Stomach (tissue), 9 donors: ENCODE measurements around the gene FGF8. TPM values are rescaled to one million over a fixed set of nuclear protein-coding genes. Genes with fewer than 3 reads are reported as not detected.

Experiments used
- DNase-seq, 2 donors: peaks; one replicate each; pipeline versions ENCODE4 v3.0.0 to v3.0.0-alpha.2; 2013 to 2019
- H3K27ac ChIP-seq, 5 donors: fragments of 200-600 bp in 4 of 5; sonication (generic) in 4 of 5; one replicate each; pipeline ENCODE4 v1.5.1; 2013 to 2019; ENCODE audit warnings: mild to moderate bottlenecking in 1 of 5, moderate library complexity in 1 of 5
- H3K27me3 ChIP-seq, 3 donors: fragments of 200-600 bp; sonication (generic); one replicate each; pipeline ENCODE4 v1.5.1; 2017 to 2019; ENCODE audit warnings: mixed run types in 1 of 3
- H3K36me3 ChIP-seq, 4 donors: fragments of 200-600 bp; sonication (generic); 1 replicate in 3 of 4; 2 replicates in 1 of 4; pipeline ENCODE4 v1.5.1; 2016 to 2019
- H3K4me1 ChIP-seq, 4 donors: fragments of 200-600 bp; sonication (generic); one replicate each; pipeline ENCODE4 v1.5.1; 2016 to 2019
- H3K4me3 ChIP-seq, 4 donors: fragments of 200-600 bp; sonication (generic) in 3 of 4; one replicate each; pipeline ENCODE4 v1.5.1; 2016 to 2019; ENCODE audit warnings: mild to moderate bottlenecking in 1 of 4
- H3K9me3 ChIP-seq, 4 donors: fragments of 200-600 bp; sonication (generic); one replicate each; pipeline ENCODE4 v1.5.1; 2016 to 2019
- EP300 ChIP-seq: sonication (generic); formaldehyde crosslinking; IDR thresholded peaks from one replicate; pipeline ENCODE4 v1.6.1; 2017; ENCODE audit warnings: antibody characterized with exemption
- POLR2A ChIP-seq, 4 donors: fragments of 450-650 bp; IDR thresholded peaks; one replicate each; pipeline ENCODE4 v1.6.1; 2016; ENCODE audit warnings: antibody characterized with exemption in 4 of 4, control low read depth in 2 of 4, mild to moderate bottlenecking in 1 of 4, moderate library complexity in 1 of 4
- POLR2AphosphoS5 ChIP-seq, 3 donors: sonication (generic); formaldehyde crosslinking; IDR thresholded peaks; one replicate each; pipeline ENCODE4 v1.6.1; 2016; ENCODE audit warnings: antibody characterized with exemption in 3 of 3
- WGBS, 5 donors: extraction: QIAGEN DNeasy Blood & Tissue Kit in 3 of 5; methylation state at CpG; one replicate each; pipeline versions ENCODE4 v1.1.5 to v1.1.7; 2013 to 2018; 5-methylcytosine and 5-hydroxymethylcytosine counted together
- intact Hi-C: fragments of 100-400 bp; cut with DNase I; formaldehyde crosslinking; loops from one replicate; pipeline ENCODE4 v1.15.1; 2023; ENCODE audit warnings: low total_unique reads
- polyA plus RNA-seq, 3 donors: library from polyadenylated mRNA; stranded (reverse); fragments of 200-250 nt; gene quantifications; one replicate each; pipeline ENCODE4 v1.2.3, GENCODE V29; 2013
- total RNA-seq, 5 donors: library from RNA; depleted of rRNA; stranded (reverse); fragments of >200 nt; gene quantifications; one replicate each; pipeline versions ENCODE4 v1.1.0 to v1.2.3, GENCODE V29; 2014 to 2016
- TF ChIP-seq, protein P1 (sequence below), 7 experiments: fragments of 450-650 bp in 4 of 7; fragments of 200-600 bp in 3 of 7; sonication (generic) in 3 of 7; IDR thresholded peaks; one replicate each; pipeline ENCODE4 v1.5.1; 2016 to 2019; ENCODE audit warnings: antibody characterized with exemption in 7 of 7, control low read depth in 2 of 7, mild to moderate bottlenecking in 1 of 7
- donor health status: healthy with polysubstance abuse.
- donor health status: Bipolar disorder and iron deficiency.
- donor health status: healthy.

Gene FGF8
- total and polyA plus RNA-seq, 8 donors = not detected

DNA sequence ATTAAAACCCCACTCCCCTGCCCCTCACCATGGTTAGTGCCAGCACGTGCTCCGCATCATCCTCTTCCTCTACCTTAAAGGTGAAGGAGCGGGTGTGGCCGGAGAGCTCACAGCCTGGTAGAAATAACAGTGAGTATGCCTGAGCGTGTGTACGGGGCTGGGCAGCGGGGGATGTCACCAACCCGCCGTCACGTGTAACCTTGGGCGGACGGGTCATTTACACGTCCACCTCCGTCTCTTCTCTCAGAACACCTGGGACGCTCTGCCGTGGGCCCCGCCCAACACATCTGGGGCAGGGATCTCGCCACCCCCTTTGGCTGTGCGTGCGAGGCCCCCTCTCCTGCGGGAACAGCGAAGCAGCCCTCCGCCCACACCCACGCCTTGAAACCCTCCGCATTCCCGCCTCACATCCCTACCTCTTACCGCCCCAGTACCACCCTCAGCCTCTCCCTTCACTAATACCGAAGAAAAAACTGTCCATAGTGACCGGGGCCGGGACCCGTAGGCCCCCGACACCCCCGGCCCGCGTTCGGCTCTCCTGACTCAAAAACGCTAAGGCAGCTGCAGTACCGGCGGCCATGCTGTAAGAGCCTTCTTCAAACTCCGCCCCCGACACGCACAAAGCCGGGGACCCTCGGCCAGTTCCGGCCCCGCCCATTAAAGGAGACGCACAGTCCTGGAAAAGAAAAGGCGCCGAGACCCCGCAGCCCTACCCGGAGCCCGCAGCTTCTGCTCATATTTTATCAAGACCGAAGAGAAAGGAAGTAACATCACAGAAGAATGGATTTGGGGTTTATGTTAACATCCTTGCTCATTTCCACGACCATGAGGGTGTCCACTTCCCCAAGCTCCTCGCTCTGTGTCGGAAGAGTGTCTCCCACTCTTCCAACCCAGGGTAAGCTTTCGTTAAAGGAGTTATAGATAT is 7.2 kb upstream of the FGF8 start, which contains the start of gene NPM3:
NPM3 (minus strand) TSS at position 636 of the 925 bp plus-strand sequence; CDS start at position 580, 56 bp downstream.
- Histone ChIP-seq H3K4me3 (peak within 1 kb of the TSS; percentile 56 to 71 (median 64)), H3K36me3 (peaks cover 25 to 41% (median 39%) of the 10 kb centered on the region in 4 donors), H3K9me3 (no peaks in the 10 kb centered on the region), H3K27ac (peak within 1 kb of the TSS; percentile 7 to 72 (median 57)), H3K27me3 (peaks cover 0 to 17% (median 16%) of the 10 kb centered on the region in 3 donors), H3K4me1 (peaks cover 40 to 71% (median 63%) of the 10 kb centered on the region in 4 donors)
- TF ChIP-seq, protein P1, sequence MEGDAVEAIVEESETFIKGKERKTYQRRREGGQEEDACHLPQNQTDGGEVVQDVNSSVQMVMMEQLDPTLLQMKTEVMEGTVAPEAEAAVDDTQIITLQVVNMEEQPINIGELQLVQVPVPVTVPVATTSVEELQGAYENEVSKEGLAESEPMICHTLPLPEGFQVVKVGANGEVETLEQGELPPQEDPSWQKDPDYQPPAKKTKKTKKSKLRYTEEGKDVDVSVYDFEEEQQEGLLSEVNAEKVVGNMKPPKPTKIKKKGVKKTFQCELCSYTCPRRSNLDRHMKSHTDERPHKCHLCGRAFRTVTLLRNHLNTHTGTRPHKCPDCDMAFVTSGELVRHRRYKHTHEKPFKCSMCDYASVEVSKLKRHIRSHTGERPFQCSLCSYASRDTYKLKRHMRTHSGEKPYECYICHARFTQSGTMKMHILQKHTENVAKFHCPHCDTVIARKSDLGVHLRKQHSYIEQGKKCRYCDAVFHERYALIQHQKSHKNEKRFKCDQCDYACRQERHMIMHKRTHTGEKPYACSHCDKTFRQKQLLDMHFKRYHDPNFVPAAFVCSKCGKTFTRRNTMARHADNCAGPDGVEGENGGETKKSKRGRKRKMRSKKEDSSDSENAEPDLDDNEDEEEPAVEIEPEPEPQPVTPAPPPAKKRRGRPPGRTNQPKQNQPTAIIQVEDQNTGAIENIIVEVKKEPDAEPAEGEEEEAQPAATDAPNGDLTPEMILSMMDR (IDR thresholded peaks at IDR 0.05) = peak in 1 of 7 experiments; percentile 18
- TF ChIP-seq EP300 (no peak), POLR2AphosphoS5 (IDR thresholded peaks at IDR 0.05) (peak in 2 of 3 donors; percentile 43 to 45), POLR2A (IDR thresholded peaks at IDR 0.05) (no peak)
- intact Hi-C loops = loop anchor here (5.0 kb wide), 1 partner anchor 181 kb away; no protein-coding TSS in a partner anchor
- peak; percentile 81 to 95 for DNase-seq
- 1% methylated on average over 51 to 57 of the region's 57 CpGs for WGBS, 5 donors

GRCh38 chr10:101781984-101782810 is 6.3 kb upstream of the FGF8 start:
- Histone ChIP-seq H3K4me1 (peaks cover 40 to 72% (median 63%) of the 10 kb centered on the region in 4 donors), H3K4me3 (peak overlapping the region; percentile 56 to 71 (median 64))

GRCh38 chr10:101781655-101781983 is 5.7 kb upstream of the FGF8 start:
- Histone ChIP-seq H3K36me3 (peaks cover 11 to 27% (median 25%) of the 10 kb centered on the region in 4 donors), H3K27ac (no peak overlapping the region), H3K9me3 (no peaks in the 10 kb centered on the region), H3K4me3 (no peak overlapping the region), H3K27me3 (peaks cover 8 to 32% (median 25%) of the 10 kb centered on the region in 3 donors), H3K4me1 (peaks cover 40 to 74% (median 63%) of the 10 kb centered on the region in 4 donors)
- WGBS, 5 donors = 84 to 93% (median 86%) methylated on average over 7 of the region's 7 CpGs
- intact Hi-C loops = loop anchor here (5.0 kb wide), 1 partner anchor 179 kb away; no protein-coding TSS in a partner anchor
- TF ChIP-seq POLR2AphosphoS5 (IDR thresholded peaks at IDR 0.05) (no peak), EP300 (no peak), POLR2A (IDR thresholded peaks at IDR 0.05) (no peak)
- TF ChIP-seq, protein P1 (IDR thresholded peaks at IDR 0.05) = no peak
- peak in 1 of 2 donors; percentile 3 for DNase-seq

More at GRCh38 chr10:101781984-101782810, 6.3 kb upstream of the FGF8 start:
- Histone ChIP-seq H3K9me3 (no peaks in the 10 kb centered on the region), H3K27ac (peak overlapping the region in 3 of 5 donors; percentile 57 to 72 (median 64)), H3K36me3 (peaks cover 16 to 33% (median 31%) of the 10 kb centered on the region in 4 donors), H3K27me3 (peaks cover 3 to 26% (median 19%) of the 10 kb centered on the region in 3 donors)
- TF ChIP-seq EP300 (no peak), POLR2AphosphoS5 (IDR thresholded peaks at IDR 0.05) (no peak), POLR2A (IDR thresholded peaks at IDR 0.05) (no peak)
- TF ChIP-seq, protein P1 (IDR thresholded peaks at IDR 0.05) = no peak
- peak in 1 of 2 donors; percentile 21 for DNase-seq
- WGBS, 5 donors = 45 to 60% (median 47%) methylated on average over 12 to 17 of the region's 17 CpGs
- intact Hi-C loops = loop anchor here (5.0 kb wide), 1 partner anchor 180 kb away; no protein-coding TSS in a partner anchor
